GM10266 (cell line): Measurements from ENCODE around the gene CFAP97D1.

ENCODE experiments used
- DNase-seq: peaks from one replicate; pipeline ENCODE4 v3.0.0; 2012; ENCODE audit errors: extremely low spot score
- CTCF ChIP-seq: IDR thresholded peaks from 2 replicates; pipeline ENCODE4 v1.5.1; 2012; ENCODE audit warnings: mild to moderate bottlenecking, low read depth; ENCODE audit not compliant: control insufficient read depth, insufficient read depth; ENCODE audit errors: missing control alignments

CFAP97D1 gene

GRCh38 chr17:43782913-43783680, 2.9 kb downstream of the CFAP97D1 start:
- DNase-seq: no peak
- no peak for TF ChIP-seq CTCF

- no peak for DNase-seq
These were observed 3.8 kb downstream of the CFAP97D1 start for GRCh38 chr17:43784068-43784467.

GRCh38 chr17:43784628-43785101, 4.4 kb downstream of the CFAP97D1 start:
- no peak for DNase-seq
- no peak for TF ChIP-seq CTCF

More at GRCh38 chr17:43784068-43784467, 3.8 kb downstream of the CFAP97D1 start:
- no peak for TF ChIP-seq CTCF

GRCh38 chr17:43787728-43788127, 7.5 kb downstream of the CFAP97D1 start:
- DNase-seq: no peak

GRCh38 chr17:43788540-43788939, 8.3 kb downstream of the CFAP97D1 start:
- TF ChIP-seq CTCF: no peak
- no peak for DNase-seq

More at GRCh38 chr17:43787728-43788127, 7.5 kb downstream of the CFAP97D1 start:
- no peak for TF ChIP-seq CTCF

GRCh38 chr17:43789482-43789881, 9.2 kb downstream of the CFAP97D1 start:
- TF ChIP-seq CTCF: no peak

GRCh38 chr17:43790311-43790940, 10.2 kb downstream of the CFAP97D1 start:
- no peak for TF ChIP-seq CTCF
- no peak for DNase-seq

More at GRCh38 chr17:43789482-43789881, 9.2 kb downstream of the CFAP97D1 start:
- no peak for DNase-seq
